ENCODE measurements around the gene ADCY10.
"Not testable (repeated sequence)": the region's sequence is repeated elsewhere in the genome, so short reads cannot be mapped to it uniquely, and the experiment has no call there.

Gene ADCY10

GRCh38 chr1:167913895-167914496, at the start of gene ADCY10:
TSS of gene ADCY10 (minus strand) at chr1:167914134. CDS start at chr1:167905140, 8,994 bp downstream.
- DNase-seq (ENCODE audit: low read depth) = no peak

GRCh38 chr1:167957710-167958109, 43.8 kb upstream of the ADCY10 start:
- DNase-seq (ENCODE audit: low read depth) = no peak

DNA sequence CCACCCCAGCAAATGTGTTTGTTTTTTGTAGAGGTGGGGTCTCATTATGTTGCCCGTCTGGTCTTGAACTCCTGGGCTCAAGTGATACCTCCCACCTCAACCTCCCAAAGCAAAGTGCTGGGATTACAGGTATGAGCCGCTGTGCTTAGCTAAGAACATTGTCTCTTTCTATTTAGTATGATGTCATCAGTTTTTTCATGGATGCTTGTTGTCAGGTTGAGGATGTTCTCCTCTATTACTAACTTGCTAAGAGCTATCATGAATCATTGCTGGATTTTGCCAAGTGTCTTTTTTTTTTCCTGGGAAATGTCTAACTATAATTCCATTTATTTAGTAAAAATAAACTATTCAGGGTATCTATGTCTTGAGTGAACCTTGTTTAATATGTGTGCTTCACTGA, 42.0 kb upstream of the ADCY10 start:
- DNase-seq (ENCODE audit: low read depth) = no peak

DNA sequence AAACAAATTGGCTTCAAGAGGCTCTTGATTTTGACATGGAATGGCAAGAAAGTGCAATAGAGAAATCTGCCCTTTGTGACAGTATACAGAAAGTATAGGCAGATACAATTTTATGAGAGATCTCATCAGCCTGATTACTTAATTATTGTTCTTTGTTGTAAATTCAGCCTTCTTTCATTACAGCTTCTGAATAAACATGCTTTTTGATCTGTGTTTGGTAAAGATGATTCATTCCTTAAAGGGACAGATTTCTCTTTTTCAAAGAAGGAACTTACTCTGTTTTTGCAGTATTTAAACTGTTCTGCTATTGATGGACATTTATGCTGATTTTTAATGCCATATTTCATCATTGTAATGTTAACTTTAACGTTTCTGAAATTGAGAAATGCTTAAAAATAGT, 36.6 kb upstream of the ADCY10 start:
- DNase-seq (ENCODE audit: low read depth) = no peak

DNA sequence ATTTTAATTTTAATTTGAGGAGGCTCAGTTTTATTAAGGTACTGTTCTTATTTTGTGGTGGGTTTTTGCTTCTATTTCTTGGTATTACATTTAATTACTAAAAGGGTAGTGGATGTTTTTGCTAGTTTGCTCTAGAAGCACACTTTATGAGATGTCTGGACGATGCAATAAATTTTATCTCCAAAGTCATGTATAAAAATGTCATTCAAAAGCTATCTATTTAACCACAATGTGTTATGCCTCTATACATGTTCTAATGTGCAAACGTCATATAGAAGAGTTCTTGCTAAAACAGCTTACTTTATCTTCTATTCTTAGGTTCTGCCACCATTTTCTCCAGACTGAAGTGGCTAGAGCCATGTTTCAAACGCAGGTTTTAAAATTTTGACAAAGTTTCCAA, 35.9 kb upstream of the ADCY10 start:
- no peak for DNase-seq (ENCODE audit: low read depth)

DNA sequence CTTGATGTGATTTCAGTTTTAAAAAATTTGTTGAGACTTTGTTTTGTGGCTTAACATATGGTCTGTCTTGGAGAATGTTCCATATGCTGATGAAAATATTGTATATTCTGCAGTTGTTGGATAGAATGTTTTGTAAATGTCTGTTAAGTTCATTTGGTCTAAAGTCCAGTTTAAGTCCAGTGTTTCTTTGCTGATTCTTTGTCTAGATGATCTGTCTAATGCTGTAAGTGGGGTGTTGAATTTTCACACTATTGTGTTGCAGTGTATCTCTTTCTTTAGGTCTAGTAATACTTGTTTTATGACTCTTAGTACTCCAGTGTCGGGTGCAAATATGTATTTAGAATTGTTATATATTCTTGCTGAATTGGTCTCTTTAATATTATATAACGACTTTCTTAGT, 33.8 kb upstream of the ADCY10 start:
- no peak for DNase-seq (ENCODE audit: low read depth)

DNA sequence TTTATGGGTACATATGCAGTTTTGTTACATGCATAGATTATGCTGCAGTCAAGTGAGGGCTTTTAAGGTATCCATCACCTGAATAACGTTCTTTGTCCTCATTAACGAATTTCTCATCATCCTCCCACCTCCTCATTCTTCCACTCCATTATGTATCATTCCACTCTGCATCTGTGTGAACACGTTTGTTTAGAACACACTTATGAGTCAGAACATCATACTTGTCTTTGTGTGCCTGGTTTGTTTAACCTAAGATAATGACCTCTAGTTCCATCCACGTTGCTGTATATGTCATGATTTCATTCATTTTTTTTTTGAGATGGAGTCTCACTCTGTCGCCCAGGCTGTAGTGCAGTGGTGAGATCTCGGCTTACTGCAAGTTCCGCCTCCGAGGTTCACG, 29.6 kb upstream of the ADCY10 start:
- DNase-seq (ENCODE audit: low read depth) = no peak

- no peak for DNase-seq (ENCODE audit: low read depth)
Observed at GRCh38 chr1:167940264-167940663, 26.3 kb upstream of the ADCY10 start.

DNA sequence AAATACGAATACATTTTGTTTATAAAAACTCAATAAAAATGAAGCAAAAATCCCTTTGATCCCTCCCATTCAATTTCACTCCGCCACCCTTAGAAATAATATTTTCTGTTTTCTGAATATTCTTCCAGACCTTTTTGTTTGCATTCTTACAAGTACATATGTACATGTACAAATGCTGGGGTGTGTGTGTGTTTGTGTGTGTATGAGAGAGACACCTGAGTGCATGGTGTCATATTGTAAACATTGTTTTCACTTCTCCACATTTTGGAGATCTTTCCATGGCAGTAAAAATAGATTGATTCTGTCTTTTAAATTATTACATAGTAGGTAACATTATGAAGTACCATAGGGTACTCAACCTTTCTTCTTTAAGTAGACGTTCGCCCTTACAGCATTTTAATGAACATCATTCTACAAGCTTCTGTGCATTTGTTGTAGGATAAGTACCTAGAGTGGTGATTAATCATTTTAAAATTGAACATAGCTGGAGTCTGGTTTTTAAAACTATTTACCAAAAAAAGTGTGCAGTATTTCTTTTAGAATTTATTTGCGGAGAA, 24.2 kb upstream of the ADCY10 start:
- DNase-seq (ENCODE audit: low read depth) = no peak

GRCh38 chr1:167937709-167938010, 23.7 kb upstream of the ADCY10 start:
- DNase-seq (ENCODE audit: low read depth) = no peak

- peak; percentile 39 for DNase-seq (ENCODE audit: low read depth)
Observed at GRCh38 chr1:167936930-167937708, 23.2 kb upstream of the ADCY10 start, which contains the start of gene MPC2. TSS of gene MPC2 (minus strand) at chr1:167937072. CDS start at chr1:167935841, 1,231 bp downstream.

DNA sequence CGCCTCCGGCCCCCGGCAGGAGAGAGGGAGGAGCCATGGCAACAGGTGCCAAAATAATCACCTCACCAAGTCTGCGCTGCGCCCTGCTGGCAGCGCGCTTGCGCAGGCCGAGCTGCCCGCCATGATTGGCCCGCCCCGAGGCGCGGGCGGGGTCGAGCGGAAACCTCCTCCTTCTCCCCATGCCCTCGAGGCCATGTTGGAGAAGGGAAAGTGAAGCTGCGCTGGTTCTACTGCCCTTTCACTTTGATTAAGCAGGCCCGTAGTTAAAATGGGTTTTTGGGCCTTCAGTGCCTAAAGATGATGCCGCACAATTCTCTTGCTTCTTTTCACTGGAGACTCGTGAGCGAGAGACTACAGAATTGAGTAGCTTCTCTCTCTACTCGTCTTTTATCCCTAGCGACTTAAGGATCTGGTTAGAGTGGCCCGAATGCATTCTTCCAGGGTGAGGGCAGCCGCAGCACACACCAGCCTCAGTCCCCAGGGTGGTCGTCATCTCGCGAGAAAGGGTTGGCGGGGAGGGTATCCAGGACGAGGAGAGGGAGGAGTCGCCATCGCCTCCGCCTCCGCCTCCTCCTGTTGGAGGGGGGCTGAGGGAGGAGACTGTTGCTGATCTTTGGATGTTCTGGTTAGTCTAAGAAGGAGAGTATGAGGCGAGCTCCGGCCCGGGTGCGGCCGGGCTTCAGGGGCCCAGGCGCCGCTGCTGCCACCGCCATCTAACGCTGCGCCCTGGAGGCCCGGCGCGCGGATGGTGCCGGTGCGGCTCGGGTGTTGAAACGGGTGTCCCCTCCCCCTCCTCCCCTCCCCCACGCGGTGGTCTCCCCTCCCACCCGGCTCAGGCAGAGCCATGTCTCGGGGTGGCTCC, 22.4 kb upstream of the ADCY10 start, which contains the start of gene DCAF6:
TSS of gene DCAF6 (plus strand) at position 616 of the 862 bp plus-strand sequence. CDS start at position 845, 229 bp downstream.
- DNase-seq (ENCODE audit: low read depth) = peak; percentile 92

DNA sequence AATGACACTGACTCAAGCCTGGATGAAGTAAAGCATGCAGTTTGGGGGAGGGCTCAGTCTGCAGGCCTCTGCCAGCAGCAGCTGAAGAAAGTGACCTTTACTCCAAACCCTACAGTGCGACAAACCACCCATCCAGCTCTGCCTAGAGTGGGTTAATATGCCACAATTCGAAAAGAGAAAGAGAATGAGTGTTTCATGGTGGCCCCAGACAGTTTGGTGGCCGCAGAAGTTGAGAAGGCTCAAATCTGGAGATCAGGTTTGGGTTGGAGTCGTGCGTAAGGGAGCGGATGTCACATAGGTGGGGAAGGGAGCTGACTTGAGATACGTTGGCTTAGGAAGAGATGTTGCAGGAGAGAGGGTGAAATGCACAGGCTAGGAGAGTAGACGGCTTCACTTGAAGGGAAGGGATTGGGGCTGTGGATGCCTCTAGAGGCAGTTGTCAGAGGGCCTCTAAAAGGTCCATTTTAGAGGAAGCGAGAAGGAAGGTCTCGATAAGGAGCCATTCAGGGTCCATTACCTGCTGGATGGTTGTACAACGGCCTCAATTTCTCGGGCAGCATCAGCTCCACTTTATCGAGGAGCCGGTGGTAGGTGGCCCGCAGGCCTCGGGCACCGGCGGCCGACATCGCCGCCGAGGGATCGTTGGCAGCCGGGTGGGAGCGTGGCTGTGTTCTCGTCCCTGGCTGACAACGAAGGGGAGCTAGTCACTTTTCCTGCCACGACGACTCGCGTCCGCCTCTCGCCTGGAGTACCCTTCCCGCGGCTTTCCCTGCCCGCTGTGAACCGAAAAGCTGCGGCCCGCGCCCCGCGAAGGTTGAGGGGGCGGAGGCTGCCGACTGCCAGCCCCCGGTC, 21.5 kb upstream of the ADCY10 start:
- DNase-seq (ENCODE audit: low read depth) = no peak

DNA sequence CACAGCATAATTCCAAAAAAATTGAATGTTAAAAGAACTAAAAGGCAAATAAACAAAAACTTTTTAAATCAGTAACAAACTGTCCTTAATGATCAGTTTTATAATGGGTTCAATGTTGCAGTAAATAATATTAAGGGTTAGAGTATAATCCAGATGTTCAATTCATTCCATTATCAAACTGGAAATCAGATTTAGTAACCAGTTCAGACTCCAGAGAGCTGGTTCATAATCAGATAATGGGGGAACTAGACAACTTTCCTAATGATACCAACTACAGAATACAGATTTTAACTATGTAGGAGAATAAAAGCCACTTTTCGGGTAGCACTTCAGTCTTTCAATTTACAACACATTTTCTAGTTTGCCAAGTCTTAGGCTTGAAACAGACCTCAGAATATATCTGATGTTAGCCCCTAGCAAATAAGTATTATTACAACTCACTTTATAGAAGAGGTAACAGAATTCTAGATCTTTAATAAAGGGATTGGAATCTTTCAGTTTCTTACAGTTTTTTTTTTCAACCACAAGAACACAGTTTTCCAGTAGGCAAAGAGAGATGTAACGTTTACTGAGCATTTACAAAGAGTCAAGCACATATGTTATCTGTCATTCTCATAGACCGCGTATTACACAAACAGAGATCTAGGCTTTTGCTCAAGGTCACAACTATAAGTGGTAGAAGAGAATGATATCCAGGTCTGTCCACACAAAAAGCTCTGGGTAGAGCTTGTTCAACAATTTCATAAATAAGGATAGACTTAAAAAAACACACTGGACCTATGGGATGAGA, 20.7 kb upstream of the ADCY10 start:
- DNase-seq (ENCODE audit: low read depth) = no peak

DNA sequence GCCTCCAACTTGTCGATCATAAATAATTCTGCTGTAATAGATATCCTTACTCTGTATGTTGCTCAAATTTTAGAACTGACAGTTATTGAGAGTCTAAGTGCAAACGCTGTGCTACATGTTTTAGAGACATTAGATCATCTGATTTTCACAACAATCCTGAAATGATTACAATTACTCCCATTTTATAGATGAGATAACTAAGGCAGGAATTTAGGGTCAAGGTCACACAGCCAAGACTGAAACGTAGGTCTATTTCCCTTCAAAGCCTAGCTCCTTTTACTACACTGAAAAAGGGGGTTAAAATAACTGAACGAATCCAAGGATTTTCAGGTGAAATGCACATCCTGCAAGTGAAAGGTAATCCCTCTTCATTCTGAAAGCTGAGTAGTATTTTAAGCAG, 19.9 kb upstream of the ADCY10 start:
- no peak for DNase-seq (ENCODE audit: low read depth)

DNA sequence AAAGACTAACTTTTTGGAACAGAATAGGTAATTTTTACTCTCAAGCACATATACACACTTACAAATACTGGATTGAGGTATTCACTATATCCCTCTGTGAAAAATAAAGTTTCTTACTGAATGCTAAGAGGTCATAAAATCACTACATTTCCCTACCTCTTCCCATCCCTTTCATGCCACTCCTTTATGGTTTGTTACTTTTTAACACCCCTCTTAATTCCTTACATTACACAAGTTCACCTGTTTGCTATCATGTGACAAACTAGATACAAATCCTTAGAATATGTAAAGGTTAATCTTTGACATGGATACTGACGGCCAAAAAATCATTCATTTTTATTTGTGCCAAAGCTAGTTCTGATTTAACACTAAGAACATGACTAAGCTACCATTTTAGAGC, 15.8 kb upstream of the ADCY10 start:
- DNase-seq (ENCODE audit: low read depth) = no peak

GRCh38 chr1:167928919-167929318, 15.0 kb upstream of the ADCY10 start:
- not testable (repeated sequence) for DNase-seq (ENCODE audit: low read depth)

- DNase-seq (ENCODE audit: low read depth) = no peak
Observed at GRCh38 chr1:167928457-167928852, 14.5 kb upstream of the ADCY10 start.

GRCh38 chr1:167927046-167927754, 13.3 kb upstream of the ADCY10 start:
- no peak for DNase-seq (ENCODE audit: low read depth)

GRCh38 chr1:167926486-167926997, 12.6 kb upstream of the ADCY10 start:
- no peak for DNase-seq (ENCODE audit: low read depth)

All from stimulated activated CD8-positive, alpha-beta memory T cell treated with anti-CD3 and anti-CD28 coated beads, Interleukin-15, amount 100 ng/mL, for 1 hour (primary cell).